Esophagus (tissue), 2 donors: Measurements from ENCODE around the gene RGS7. TPM values are rescaled to one million over a fixed set of nuclear protein-coding genes. Genes with fewer than 3 reads are reported as not detected.
"Not testable (repeated sequence)": the region's sequence is repeated elsewhere in the genome, so short reads cannot be mapped to it uniquely, and the experiment has no call there.

Experiments used
- H3K27ac ChIP-seq, 2 donors: one replicate each; pipeline ENCODE4 v1.5.1; 2013; ENCODE audit warnings: low read depth in 2 of 2, mild to moderate bottlenecking in 2 of 2, inconsistent platforms in 1 of 2, low read length in 1 of 2, moderate library complexity in 1 of 2
- H3K27me3 ChIP-seq, 2 donors: one replicate each; pipeline ENCODE4 v1.6.1; 2013; ENCODE audit warnings: low read length in 2 of 2, control low read depth in 1 of 2, mild to moderate bottlenecking in 1 of 2; ENCODE audit not compliant: insufficient read depth in 2 of 2, control insufficient read depth in 1 of 2
- H3K36me3 ChIP-seq, 2 donors: one replicate each; pipeline ENCODE4 v1.6.1; 2013; ENCODE audit warnings: low read length in 1 of 2; ENCODE audit not compliant: control insufficient read depth in 2 of 2, insufficient read depth in 2 of 2
- H3K4me1 ChIP-seq, 2 donors: one replicate each; pipeline ENCODE4 v1.6.1; 2013; ENCODE audit warnings: low read length in 1 of 2; ENCODE audit not compliant: control insufficient read depth in 2 of 2, insufficient read depth in 2 of 2
- H3K4me3 ChIP-seq, 2 donors: one replicate each; pipeline ENCODE4 v1.5.1; 2013; ENCODE audit warnings: low read length in 2 of 2, mild to moderate bottlenecking in 2 of 2, low read depth in 1 of 2, moderate library complexity in 1 of 2
- H3K9me3 ChIP-seq, 2 donors: one replicate each; pipeline ENCODE4 v1.6.1; 2013; ENCODE audit warnings: mild to moderate bottlenecking in 2 of 2, low read depth in 1 of 2, low read length in 1 of 2, moderate library complexity in 1 of 2; ENCODE audit not compliant: control insufficient read depth in 2 of 2, insufficient read depth in 1 of 2
- WGBS, 2 donors: extraction: QIAGEN DNeasy Blood & Tissue Kit; methylation state at CpG; one replicate each; pipeline ENCODE4 v1.1.7; 2013; 5-methylcytosine and 5-hydroxymethylcytosine counted together
- polyA plus RNA-seq, 2 donors: library from polyadenylated mRNA; stranded (reverse); fragments of 200-250 nt; gene quantifications; one replicate each; pipeline ENCODE4 v1.2.3, GENCODE V29; 2013
- donor health status: healthy with polysubstance abuse.
- donor health status: Bipolar disorder and iron deficiency.

Gene RGS7
- polyA plus RNA-seq, 2 donors: 0.02 TPM; not detected in 1

GRCh38 chr1:241143765-241144442, 213.1 kb downstream of the RGS7 start:
- H3K9me3 ChIP-seq: peaks cover 0 to 5% of the 10 kb centered on the region in 2 donors
- H3K27ac ChIP-seq: no peak overlapping the region
- H3K36me3 ChIP-seq: no peaks in the 10 kb centered on the region
- no peak overlapping the region for H3K4me3 ChIP-seq
- no peaks in the 10 kb centered on the region for H3K27me3 ChIP-seq
- 89 to 93% methylated on average over 5 of the region's 5 CpGs for WGBS, 2 donors
- no peaks in the 10 kb centered on the region for H3K4me1 ChIP-seq

DNA sequence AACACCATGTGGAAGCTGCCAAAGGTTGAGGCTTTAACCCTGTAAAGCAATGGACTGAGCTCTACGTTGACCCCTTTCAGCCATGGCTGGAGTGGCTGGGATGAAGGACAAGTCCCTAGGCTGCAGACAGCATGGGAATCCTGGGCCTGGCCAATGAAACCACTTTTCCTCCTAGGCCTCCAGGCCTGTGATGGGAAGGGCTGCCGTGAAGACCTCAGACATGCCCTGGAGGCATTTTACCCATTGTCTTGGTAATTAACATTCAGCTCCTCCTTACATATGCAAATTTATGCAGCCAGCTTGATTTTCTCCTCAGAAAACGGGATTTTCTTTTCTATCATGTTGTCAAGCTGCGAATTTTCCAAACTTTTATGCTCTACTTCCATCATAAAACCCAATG, 214.5 kb downstream of the RGS7 start:
- Histone ChIP-seq H3K9me3 (peaks cover 0 to 5% of the 10 kb centered on the region in 2 donors), H3K27me3 (no peaks in the 10 kb centered on the region), H3K4me3 (no peak overlapping the region), H3K27ac (no peak overlapping the region), H3K4me1 (no peaks in the 10 kb centered on the region), H3K36me3 (no peaks in the 10 kb centered on the region)
- 78 to 79% methylated on average over 4 of the region's 4 CpGs for WGBS, 2 donors

GRCh38 chr1:241141646-241142045, 215.4 kb downstream of the RGS7 start:
- H3K4me1 ChIP-seq, H3K27ac ChIP-seq, H3K27me3 ChIP-seq, H3K4me3 ChIP-seq, H3K36me3 ChIP-seq, H3K9me3 ChIP-seq: not testable (repeated sequence)
- WGBS, 2 donors: 77 to 79% methylated on average over 3 of the region's 3 CpGs

DNA sequence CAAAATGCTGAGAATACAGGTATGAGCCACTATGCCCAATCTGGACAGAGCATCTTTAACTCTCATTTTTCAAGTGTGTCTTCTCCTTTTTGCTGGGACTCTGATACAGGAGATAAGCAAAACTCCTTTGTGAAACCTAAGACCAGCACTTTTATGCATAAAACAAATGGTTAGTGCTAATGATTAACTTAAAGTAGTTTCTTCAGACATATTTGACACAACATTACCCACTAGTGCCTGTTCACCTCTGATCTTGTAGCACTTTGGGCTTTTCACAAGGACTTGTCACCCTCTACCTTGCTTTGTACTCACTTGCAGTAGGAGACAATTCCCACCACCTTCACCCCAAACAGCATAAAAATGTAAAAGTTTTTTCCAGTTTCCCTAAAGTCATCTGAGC, 216.3 kb downstream of the RGS7 start:
- Histone ChIP-seq H3K9me3 (peaks cover 0 to 7% of the 10 kb centered on the region in 2 donors), H3K27ac (no peak overlapping the region), H3K4me3 (no peak overlapping the region), H3K4me1 (no peaks in the 10 kb centered on the region), H3K36me3 (no peaks in the 10 kb centered on the region), H3K27me3 (no peaks in the 10 kb centered on the region)

DNA sequence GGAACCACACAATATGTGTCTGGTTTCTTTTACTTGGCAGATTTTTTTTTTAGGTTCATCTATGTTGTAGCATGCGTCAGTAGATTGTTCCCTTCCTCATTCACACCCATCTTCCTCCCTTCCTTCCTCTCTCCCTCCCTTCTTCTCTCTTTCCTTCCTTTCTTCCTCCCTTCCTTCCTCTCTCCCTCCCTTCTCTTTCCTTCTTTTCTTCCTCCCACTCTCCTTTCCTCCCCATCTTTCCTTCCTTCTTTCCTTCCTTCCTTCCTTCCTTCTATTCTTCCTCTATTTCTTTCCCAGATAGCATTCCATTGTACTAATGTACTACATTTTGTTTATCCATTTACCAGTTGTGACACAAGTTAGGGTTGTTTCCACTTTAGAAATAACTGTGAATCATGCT, 218.0 kb downstream of the RGS7 start:
- H3K36me3 ChIP-seq: no peaks in the 10 kb centered on the region
- H3K27me3 ChIP-seq: no peaks in the 10 kb centered on the region
- WGBS, 2 donors: 64 to 72% methylated on average over 1 of the region's 1 CpG
- H3K27ac ChIP-seq: no peak overlapping the region
- H3K4me1 ChIP-seq: no peaks in the 10 kb centered on the region
- H3K4me3 ChIP-seq: no peak overlapping the region
- peaks cover 0 to 5% of the 10 kb centered on the region in 2 donors for H3K9me3 ChIP-seq

DNA sequence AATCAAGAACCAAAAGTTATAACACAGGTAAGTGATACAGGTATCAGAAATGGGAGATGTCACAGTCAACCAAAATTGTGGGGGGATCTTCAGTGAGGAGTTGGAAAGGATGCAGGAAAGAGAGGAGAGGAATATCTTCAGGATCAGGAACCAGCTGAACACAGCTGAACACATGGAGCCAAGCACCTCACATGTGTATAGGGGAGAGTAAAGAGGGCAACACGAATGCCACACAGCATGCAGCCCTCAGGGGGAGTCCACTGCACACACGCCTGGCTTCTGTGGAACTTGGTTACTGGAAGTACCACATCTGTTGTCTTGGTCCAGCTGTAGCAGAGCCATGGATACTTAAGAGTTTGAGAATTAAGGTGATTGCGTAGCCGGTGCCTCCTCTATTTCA, 218.8 kb downstream of the RGS7 start:
- H3K36me3 ChIP-seq: no peaks in the 10 kb centered on the region
- no peaks in the 10 kb centered on the region for H3K27me3 ChIP-seq
- H3K9me3 ChIP-seq: peaks cover 0 to 5% of the 10 kb centered on the region in 2 donors
- H3K27ac ChIP-seq: no peak overlapping the region
- WGBS, 2 donors: 79% methylated on average over 4 of the region's 4 CpGs
- H3K4me1 ChIP-seq: no peaks in the 10 kb centered on the region
- no peak overlapping the region for H3K4me3 ChIP-seq

GRCh38 chr1:241136389-241136788, 220.6 kb downstream of the RGS7 start:
- no peaks in the 10 kb centered on the region for H3K4me1 ChIP-seq
- H3K4me3 ChIP-seq: no peak overlapping the region
- peaks cover 0 to 5% of the 10 kb centered on the region in 2 donors for H3K9me3 ChIP-seq
- 84% methylated on average over 6 of the region's 6 CpGs for WGBS, 2 donors
- H3K36me3 ChIP-seq: no peaks in the 10 kb centered on the region
- no peak overlapping the region for H3K27ac ChIP-seq
- H3K27me3 ChIP-seq: no peaks in the 10 kb centered on the region

GRCh38 chr1:241131636-241132194, 225.3 kb downstream of the RGS7 start:
- 73 to 81% methylated on average over 5 of the region's 5 CpGs for WGBS, 2 donors
- H3K27ac ChIP-seq: no peak overlapping the region
- no peaks in the 10 kb centered on the region for H3K27me3 ChIP-seq
- H3K9me3 ChIP-seq: peaks cover 0 to 3% of the 10 kb centered on the region in 2 donors
- no peak overlapping the region for H3K4me3 ChIP-seq
- H3K36me3 ChIP-seq: no peaks in the 10 kb centered on the region
- H3K4me1 ChIP-seq: no peaks in the 10 kb centered on the region

DNA sequence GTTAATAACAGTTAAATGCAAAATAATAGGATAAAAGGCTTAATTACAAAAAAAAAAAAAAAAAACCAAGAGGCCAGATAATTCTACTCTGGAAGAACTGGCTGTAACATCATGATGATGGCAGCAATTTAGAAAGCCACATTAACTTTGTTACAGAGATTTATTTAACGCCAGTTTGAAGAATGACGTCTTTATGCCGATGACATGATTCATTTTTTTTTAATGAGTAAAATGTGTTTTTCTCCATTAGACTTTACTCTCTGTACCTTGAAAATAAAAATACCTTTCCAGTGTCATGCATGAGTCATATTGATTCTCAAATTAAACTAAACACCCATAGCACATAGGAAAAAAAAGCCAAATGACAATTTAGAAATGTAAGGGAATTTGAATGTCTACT, 226.1 kb downstream of the RGS7 start:
- Histone ChIP-seq H3K27me3 (no peaks in the 10 kb centered on the region), H3K9me3 (no peaks in the 10 kb centered on the region), H3K27ac (no peak overlapping the region), H3K36me3 (no peaks in the 10 kb centered on the region), H3K4me1 (no peaks in the 10 kb centered on the region), H3K4me3 (no peak overlapping the region)
- 85 to 87% methylated on average over 3 of the region's 3 CpGs for WGBS, 2 donors
